GDM1 (cell line): ENCODE measurements around the gene HSPB6.

ENCODE experiments used
- DNase-seq: peaks from one replicate; lab custom pipeline; 2025; lab: John Stamatoyannopoulos, UW

The HSPB6 gene

DNA sequence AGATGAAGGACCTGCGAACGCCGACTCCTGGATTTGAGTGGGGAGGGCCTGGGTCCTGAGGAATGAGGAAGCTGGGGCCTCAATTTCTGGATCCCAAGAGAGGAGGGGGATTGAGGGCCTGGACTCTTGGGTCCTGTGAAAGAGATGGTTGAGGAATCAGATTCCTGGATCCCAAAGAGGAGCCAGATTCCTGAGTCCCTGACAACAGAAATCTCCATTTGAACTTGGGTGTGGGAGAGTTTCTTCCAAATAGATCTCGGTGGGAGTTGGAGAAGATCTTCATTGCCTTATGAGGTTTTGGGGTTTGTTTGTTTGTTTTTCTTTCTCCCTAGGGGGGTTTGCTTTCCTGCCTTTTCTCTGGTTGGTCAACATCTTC is 10.8 kb downstream of the HSPB6 start:
- DNase-seq, result no peak

DNA sequence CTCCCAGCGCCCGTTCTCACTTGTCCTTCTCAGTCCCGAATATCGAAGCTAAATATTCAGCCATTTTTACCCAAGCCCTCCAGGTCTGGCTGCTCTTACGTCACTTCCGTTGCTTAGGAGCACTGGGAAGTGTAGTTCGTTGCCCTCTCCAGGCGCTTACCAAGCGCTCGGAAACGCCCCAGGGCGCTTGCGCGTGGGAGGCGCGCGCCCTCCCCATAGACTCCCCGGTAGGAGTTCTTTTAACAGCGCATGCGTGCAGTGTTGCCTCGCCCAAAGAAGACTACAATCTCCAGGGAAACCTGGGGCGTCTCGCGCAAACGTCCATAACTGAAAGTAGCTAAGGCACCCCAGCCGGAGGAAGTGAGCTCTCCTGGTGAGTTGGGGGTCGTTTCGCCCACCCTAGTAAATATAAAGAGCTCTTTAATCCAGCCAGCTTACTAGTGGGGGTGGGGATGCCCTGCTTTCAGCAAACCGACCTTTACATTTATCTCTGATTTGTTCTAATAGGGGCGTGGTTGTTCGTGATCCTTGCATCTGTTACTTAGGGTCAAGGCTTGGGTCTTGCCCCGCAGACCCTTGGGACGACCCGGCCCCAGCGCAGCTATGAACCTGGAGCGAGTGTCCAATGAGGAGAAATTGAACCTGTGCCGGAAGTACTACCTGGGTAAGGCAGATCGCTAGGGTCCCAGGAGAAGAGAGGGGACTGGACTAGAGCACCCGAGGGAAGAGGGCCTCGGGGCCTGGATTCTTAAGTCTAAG is 11.3 kb downstream of the HSPB6 start, which contains the start of the genes PSENEN and U2AF1L4:
Gene PSENEN, plus strand, starts transcription at position 324 of the 759 bp plus-strand sequence. Its CDS starts 280 bp downstream, at position 604.
Gene U2AF1L4, minus strand, starts transcription at position 91 of the 759 bp plus-strand sequence. Its CDS starts 27 bp downstream, at position 64.
- peak; percentile 98 for DNase-seq

DNA sequence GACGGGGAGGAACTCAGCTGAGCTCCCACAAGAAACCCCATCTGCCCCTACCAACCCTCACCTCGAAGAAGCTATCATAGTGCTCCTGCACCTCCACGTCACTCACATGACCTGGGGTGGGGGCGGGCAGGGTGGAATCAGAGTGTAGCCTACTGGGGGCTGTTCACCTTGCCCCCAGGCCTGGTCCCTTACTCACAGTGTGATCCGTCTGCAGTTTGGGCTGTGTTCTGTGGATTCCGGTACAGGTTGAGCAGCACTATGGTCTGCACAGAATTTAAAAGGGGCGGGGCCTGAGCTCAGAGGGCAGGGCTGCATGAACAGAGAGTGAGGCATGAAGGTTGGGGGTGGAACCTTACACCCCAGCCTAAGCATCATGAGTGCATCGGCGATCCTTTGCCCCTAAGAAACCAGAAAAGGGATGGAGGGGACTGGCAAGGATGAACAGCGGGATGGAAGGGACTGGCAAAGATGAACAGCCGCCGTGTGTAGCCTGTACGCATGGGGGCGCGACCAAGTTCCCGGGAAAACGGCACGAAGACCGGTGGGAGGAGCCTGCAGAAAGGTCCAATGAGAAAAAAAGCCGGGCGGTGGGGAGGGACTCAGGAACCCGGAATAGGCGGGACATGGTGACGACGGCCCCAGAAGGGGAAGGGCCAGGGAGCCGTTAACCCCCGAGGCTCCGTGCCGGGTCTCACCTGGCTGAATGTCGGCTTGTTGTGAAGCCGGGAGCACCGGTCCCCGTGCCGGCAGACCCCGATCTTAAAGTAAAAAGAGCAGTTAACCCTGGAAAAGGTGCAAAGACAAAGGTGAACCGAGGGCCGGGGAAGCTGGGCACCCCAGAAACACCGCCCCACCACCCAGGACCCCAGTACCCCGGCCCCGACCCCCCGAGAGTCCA is 12.2 kb downstream of the HSPB6 start:
- peak; percentile 86 for DNase-seq

DNA sequence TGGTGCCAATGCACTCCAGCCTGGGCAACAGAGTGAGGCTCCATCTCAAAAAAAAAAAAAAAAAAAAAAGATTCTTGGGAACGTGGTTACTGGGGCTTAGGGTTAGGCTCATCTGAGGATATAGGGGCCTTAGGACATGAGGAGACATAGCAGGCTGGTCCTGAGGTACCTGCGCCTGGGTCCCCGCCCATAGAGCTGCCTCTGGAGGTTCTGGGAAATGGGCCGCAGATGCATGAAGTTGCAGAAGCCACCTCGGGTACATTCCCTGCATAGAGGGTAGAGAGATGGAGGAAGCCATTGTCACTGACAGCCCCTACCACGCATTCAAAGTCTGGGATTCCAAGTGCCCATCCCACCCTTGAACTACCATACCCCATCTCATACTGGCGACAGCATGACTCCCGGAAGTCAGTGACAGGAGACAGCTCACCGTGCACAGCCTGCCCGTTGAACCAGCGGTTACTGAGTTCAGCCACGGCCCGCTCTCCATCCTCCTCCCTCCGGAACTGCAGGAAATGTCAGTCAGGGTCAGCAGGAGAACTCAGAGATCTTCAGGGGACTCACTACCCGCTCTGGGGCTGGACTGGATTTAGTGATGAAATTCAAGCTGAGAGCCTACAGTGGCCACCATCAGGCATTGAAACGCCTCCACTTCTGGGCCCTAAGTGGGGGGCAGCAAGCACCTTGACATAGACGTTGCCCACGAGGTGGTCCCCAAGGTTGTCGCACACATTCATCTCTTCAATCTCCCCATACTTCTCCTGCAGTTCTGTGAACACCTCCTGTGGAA is 13.0 kb downstream of the HSPB6 start:
- no peak for DNase-seq

DNA sequence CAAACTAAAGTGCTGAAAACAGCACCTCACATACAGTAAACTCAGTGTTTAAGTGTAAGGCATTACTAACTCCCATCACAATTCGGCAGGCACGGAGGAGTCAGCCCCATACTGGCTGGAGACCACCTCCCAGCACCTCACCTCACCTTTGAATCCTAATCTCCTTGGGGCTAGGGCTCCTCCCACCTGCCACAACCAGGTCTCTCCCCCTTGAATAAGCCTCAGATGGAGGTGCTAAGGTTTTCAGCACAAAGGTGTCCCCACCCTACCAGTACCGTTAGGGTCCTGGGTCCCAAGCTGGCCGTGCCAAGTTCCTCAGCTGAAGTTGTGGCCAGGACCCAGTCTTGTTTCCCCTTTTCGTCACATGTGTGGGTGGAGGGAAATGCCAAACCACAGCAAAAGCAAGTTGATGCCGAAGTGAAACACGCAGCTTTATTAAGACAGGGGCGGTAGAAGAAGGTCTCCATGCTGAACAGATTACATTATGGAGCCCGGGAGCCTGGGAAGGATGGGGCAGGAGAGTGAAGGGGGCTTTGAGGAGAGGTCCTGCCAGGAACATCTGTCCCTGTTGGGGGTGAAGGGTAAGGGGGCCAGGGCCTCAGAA is 14.6 kb downstream of the HSPB6 start, which contains the start of gene IGFLR1:
Gene IGFLR1, minus strand, starts transcription at position 332 of the 604 bp plus-strand sequence. CDS start 1,272 bp downstream, outside the sequence.
- peak; percentile 56 for DNase-seq

DNA sequence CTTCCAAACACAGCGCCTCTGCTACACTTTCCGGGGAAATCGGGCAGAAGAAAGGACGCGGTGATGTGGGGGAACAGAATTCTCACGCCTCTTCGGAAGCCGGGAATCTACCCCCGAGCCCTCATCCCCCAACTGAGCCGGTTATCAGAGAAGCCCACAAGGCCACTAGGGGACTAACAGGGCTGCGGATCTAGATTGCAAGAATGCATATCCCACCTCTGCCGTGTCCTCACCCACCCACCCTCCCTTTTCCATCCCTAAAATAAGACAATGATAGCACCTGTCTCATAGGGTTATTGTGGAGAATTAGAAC is 15.7 kb downstream of the HSPB6 start:
- DNase-seq, result no peak

DNA sequence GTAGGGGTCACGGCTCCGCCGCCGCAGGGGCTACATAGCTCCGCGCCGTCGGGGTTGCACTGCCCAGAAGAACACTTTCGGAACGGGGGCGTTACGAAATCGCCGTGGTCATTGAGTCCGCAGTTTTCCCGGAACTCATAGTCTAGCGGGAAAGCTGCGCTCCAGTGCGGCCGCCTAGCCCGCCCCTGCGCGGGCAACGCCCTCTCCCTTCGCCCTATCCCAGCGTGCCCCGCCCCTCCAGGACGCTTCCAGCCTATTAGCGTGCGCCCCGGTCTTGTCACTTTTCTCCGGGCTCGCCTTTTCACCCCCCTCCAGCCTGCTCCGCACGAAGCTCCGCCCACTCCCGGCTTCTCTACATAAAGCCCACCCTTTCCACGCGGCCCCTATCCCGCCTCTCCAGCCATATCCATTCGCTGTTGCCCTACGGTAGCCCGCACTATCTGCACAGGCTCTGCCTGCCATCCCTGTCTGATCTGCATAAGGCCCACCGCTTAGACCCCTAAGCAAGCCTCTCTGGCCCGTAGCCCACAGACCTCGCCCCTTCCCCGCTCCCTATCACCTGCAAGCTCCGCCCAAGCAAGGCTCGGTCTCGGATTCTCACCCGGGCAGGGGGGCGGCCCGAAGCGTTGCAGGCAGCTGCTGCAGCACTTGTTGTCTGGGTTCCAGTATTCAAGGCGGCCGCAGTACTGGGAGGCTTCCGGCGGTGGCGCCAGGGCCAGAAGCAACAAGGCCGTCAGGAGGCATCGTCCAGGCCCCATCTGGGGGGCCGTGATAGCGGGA is 16.2 kb downstream of the HSPB6 start:
- peak; percentile 93 for DNase-seq

DNA sequence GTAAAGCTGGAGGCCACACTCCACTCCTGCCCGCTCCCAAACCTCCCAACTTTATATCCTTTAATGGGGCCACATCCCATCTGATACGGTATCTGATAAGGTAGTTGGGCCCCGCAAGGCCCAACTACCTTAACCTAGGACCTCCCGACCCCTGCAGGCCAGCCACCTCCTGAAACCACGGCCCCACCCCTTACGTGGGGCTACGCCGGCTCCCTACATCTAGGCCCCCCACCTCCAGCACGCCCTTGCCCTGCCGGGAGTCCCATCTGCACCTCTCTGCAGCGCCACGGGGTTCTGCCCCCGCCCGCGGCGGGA is 16.8 kb downstream of the HSPB6 start:
- no peak for DNase-seq

DNA sequence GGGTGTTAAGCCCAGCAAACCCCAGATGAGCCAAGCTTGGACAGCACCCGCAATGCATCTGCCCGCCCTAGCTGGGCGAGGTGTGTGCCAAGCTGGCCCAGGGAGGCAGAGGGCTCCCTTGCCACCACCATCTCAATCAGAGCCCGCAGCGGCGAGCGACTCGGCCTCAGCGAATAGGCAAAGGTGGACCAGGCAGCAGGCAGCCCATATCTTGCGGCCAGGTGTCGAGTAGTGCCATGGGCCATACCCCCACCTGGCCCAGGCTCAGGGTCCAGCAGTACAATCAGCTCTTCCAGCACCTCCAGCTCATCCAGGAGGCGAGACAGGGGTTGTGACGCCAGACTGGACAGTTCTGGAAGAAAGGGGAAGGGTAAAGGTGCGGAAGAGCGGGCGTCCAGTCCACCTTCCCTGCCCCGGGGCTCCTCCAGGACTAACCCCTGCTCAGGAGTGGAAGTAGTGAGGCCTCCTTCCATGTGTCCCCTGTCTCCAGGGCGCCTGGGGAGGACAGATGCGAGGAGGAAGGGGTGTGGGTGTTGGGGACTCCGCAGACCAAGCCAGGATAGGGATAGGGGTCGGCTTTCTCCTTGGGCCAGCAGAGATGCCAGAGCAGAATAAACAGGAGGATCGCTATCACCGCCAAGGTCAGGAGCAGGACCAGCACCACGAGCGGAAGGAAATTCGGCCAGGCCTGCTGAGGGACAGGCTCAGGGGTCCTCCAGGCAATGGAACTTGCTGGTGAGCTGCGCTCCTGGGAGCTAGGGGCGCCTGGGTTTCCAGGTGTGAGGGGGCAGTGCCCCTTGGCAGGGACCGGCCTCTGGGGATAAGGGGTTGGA is 17.3 kb downstream of the HSPB6 start:
- DNase-seq, result no peak

DNA sequence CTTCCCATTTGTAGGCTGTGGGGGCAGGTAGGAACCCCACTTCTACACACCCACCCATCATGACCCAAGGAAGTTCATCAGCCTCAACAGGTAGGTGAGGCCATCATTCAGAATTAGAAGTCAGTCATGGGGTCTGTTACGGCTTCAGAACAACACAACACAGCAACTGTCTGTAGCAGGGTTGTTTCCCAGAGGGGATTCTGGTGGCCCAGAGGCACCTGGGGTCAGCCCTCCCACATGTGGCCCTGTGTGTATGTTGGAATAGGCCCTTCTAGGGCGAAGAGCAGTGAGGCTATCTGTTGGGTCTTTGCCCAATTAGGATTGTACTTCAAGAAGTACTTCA is 18.0 kb downstream of the HSPB6 start:
- no peak for DNase-seq

DNA sequence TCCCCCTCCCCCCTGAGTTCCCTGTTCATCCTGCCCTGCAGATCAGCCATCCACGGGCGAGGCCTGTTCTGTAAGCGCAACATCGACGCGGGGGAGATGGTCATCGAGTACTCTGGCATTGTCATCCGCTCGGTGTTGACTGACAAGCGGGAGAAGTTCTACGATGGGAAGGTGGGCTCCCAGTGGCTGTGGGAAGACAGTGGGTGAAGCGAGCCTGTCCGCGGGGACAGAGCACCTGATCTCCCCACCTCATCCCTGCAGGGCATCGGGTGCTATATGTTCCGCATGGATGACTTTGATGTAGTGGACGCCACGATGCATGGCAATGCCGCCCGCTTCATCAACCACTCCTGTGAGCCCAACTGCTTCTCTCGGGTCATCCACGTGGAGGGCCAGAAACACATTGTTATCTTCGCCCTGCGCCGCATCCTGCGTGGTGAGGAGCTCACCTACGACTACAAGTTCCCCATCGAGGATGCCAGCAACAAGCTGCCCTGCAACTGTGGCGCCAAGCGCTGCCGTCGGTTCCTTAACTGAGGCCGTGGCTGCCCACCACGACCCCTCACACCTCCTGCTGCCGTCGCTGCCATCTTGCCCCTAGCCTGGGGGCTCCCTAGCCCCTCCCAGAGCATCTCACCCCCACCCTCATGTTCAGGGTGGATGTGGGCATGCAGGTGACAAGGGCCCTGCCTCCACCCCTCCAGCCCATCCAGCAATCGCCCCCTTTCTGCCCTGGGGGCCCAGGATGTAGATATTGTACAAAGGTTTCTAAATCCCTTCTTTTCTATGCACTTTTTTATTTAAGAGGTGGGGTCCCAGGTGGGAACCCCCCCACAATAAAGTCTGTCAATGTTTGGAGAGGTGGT is 18.6 kb downstream of the HSPB6 start:
- no peak for DNase-seq

DNA sequence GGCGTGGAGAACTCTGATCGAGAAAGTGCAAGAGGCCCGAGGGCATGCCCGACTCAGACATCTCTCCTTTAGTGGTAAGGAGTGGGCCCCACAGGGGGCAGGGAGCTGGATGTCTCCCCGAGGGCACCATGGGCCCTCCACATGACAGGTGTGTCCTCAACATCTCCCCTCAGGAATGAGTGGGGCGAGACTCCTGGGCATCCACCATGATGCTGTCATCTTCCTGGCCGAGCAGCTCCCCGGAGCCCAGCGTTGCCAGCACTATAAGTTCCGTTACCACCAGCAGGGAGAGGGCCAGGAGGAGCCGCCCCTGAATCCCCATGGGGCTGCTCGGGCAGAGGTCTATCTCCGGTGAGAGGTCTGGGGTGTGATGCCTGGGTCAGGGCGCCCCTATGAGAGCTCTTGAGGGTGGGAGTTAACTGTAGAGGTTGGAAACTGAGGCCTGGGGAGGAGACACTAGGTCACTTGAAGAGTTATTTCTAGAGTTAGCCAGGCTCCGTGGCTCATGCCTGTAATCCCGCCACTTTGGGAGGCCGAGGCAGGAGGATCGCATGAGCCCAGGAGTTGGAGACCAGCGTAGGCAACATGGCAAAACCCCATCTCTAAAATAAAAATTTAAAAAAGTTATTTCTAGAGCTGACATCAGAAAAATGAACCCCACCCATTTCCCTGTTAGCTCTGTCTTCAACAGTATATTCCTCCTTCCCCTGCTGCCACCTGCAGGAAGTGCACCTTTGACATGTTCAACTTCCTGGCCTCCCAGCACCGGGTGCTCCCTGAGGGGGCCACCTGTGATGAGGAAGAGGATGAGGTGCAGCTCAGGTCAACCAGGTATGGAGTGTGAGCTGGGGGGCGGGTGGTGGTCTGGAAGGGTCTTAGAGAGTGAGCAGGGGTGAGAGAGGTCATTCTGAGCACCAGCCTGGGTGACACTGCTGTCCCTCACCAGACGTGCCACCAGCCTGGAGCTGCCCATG is 19.6 kb downstream of the HSPB6 start:
- no peak for DNase-seq

DNA sequence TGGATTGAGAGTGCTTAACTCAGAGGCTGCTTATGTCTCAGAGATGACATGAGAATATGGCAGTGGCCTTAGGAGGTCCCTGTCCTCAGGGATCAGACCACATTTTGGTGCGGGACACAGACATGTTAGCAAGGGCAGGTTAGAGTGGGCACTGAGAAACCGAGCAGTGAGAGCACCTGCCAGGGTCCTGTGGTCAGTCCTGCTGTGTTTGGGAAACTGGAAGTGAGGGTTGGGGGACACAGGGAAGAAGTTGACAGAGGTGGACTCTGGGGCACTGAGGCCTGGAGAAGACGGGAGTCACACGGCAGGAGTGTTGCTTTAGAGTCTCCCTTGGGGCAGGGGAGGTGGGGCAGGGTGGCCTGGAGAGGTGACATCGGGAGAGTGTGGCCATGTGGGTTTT is 21.9 kb downstream of the HSPB6 start:
- DNase-seq, result no peak

DNA sequence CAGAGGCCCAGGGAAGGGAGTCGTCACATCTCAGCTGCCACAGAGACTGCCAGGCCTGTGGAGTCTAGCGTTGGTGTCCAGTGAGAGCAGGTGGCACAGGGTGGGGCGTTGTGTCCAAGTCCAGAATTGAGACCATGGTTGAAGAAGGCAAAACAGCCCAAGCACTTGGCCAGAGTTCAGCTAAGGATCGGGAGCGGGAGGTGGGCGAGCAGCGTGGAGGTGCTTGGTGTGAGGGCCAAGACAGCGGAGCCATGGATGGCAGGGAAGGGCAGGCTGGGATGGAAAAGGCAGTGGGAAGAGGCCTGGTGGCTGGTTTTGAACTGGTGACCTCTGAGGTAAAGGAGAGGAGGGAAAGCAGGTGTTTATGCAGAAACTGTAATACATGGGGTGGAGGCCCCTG is 22.6 kb downstream of the HSPB6 start:
- no peak for DNase-seq

DNA sequence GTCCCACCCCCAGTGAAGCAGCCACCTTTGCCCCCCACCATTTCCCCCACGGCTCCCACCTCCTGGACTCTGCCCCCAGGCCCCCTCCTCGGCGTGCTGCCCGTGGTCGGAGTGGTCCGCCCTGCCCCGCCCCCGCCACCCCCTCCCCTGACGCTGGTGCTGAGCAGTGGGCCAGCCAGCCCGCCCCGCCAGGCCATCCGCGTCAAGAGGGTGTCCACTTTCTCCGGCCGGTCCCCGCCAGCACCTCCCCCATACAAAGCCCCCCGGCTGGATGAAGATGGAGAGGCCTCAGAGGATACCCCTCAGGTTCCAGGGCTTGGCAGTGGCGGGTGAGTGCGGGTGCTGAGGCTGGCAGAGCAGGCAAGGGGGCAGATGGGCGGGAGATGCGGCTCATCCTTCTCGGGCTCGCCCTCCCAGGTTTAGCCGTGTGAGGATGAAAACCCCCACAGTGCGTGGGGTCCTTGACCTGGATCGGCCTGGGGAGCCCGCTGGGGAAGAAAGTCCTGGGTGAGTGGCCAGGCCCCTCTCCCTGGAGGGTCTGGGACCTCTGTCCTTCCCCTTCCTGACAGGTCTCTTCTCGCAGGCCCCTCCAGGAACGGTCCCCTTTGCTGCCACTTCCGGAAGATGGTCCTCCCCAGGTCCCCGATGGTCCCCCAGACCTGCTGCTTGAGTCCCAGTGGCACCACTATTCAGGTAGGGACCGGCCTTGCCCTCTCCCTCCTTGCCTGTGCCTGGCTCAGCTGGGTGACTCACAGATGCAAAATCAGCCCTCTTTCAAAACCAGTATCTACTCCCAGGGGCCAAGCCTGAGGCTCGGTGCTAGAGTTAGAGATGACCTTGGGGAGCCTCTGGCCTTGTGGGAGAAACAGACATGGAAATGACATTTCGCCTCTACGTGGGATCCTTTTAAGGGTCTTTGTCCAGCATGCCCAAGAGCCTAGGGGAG is 23.4 kb downstream of the HSPB6 start:
- no peak for DNase-seq

DNA sequence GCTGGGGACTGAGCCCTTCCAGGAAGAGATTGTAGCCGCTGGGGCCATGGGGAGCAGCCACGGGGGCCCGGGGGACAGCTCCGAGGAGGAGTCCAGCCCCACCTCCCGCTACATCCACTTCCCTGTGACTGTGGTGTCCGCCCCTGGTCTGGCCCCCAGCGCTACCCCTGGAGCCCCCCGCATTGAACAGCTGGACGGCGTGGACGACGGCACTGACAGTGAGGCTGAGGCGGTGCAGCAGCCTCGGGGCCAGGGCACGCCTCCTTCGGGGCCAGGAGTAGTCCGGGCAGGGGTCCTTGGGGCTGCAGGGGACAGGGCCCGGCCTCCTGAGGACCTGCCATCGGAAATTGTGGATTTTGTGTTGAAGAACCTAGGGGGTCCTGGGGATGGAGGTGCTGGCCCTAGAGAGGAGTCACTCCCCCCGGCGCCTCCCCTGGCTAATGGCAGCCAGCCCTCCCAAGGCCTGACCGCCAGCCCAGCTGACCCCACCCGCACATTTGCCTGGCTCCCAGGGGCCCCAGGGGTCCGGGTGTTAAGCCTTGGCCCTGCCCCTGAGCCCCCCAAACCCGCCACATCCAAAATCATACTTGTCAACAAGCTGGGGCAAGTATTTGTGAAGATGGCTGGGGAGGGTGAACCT is 24.2 kb downstream of the HSPB6 start:
- DNase-seq, result no peak
